Raji (cell line): ENCODE measurements around the gene CACNA1G.

Source experiments
- POLR2A ChIP-seq: IDR thresholded peaks from 2 replicates; pipeline ENCODE4 v1.6.1; 2011; ENCODE audit warnings: low read depth, low read length, control low read depth; ENCODE audit not compliant: insufficient read depth

CACNA1G gene

DNA sequence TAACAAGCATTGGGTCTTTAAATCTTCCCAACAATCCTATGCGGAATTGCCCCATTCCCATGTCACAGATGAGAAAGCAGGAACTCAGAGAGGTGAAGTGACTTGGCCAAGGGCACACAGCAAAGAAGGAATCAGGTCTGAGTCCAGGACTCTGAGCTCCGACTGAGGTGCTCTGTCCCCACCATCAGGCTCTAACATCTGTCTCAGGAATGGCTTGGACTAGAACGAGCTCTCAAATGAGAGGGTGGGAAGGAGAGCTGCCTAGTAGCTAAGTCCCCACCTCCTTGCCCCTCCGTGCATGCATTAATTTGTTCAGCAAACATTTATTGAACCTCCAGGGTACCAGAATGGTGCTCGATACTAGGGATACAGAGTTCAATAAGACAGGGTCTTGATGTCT is 100.8 kb downstream of the CACNA1G start:
- no peak for TF ChIP-seq POLR2A

DNA sequence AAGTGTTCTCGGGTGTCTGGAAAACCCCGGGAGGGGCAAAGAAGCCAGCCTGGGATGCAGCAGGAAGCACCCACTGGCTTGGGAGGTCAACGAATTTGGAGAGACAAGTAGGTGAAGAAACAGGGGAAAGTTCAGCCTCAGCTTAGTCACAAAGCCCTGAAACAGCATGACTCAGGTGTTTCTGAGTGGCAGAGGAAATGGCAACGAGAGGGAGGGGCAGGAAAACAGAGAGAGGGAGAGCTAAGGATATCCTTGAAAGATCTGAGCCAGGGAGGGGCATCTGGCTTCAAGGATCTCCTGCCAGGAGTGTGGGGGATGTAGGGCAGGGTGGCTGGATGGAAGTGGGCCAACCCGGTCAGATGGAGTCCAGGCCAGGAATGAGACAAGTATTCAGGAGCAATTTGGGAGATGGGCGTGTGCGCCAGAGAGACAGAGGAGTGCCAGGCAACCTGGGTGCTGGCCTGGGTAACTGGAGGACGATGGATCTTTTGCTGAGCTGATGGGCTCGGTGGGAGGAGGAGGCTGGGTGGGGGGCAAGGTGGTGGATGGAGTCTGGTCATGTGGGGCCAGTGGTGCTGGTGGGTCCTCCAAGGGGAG is 101.4 kb downstream of the CACNA1G start:
- TF ChIP-seq POLR2A: no peak

DNA sequence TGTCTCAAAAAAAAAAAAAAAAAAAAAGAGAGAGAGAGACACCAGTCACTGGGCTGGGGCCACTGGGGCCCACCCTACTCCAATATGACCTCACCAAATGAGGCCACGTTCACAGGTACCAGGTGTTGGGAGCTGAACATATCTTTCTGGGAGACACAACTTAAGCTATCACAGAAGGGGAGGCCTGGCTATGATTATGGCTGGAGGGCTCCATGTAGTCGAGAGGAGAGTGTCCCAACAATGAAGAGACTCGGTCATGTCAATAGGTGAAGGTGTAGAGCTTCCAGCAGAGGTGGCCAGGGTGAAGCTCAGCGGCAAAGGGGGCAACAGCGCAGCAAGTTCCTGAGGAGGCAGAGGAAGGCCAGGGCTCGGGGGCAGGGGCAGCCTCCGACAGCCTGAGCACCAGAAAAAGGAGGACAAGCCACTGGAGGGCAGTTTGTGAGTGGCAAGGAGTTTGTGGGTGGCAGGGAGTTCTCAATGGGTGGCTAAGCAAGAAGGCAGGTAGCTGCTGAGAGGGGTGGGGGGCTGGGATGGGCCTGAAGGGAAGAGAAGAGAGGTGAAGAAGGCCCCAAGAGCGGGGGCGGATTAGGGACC is 102.2 kb downstream of the CACNA1G start:
- TF ChIP-seq POLR2A: no peak

DNA sequence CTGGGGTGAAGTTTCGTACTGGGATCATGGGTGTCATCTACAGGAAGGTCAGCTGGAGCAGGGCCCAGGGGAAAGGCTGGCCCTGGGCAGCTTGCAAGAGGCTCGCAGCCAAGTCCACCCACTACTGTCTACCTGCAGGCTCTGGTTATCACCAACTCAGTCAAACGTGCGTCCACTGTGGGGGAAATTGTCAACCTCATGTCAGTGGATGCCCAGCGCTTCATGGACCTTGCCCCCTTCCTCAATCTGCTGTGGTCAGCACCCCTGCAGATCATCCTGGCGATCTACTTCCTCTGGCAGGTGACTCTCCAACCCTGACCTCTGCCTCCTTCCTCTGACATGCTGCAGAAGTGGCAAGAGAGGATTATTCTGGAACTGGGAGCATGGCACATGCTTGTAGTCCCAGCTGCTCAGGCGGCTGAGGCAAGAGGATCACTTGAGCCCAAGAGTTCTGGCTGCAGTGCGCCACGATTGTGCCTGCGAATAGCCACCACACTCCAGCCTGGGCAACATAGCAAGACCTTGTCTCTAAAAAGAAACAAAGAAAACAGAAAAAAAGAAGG is 103.4 kb downstream of the CACNA1G start:
- no peak for TF ChIP-seq POLR2A

DNA sequence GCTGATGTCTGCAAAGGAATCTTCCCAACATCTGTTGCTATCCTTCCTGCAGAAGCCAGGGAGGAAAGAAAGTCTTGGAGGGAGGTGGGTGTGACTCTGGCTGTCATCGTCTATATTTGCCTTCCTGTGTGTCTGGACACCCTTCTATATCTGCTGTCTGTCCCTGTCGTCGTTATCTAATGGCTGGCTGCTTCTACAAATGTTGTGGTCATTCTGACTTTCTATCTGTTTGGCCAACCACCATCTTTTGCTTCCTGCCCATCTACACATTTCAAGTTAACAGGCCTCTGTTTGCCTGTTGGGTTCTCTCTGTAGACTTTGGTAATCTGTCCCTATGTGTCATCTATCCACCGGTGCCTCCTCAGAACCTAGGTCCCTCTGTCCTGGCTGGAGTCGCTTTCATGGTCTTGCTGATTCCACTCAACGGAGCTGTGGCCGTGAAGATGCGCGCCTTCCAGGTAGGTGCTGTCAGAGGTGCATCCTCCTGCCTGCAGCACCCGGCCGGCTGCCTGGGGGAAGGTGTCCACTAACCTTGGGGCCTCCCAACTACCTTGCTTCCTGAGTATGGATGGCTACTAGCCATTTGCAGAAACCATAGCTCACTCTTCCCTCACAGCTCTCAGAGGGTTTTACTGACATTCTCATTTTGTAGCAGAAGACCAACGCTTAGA is 104.4 kb downstream of the CACNA1G start:
- no peak for TF ChIP-seq POLR2A

DNA sequence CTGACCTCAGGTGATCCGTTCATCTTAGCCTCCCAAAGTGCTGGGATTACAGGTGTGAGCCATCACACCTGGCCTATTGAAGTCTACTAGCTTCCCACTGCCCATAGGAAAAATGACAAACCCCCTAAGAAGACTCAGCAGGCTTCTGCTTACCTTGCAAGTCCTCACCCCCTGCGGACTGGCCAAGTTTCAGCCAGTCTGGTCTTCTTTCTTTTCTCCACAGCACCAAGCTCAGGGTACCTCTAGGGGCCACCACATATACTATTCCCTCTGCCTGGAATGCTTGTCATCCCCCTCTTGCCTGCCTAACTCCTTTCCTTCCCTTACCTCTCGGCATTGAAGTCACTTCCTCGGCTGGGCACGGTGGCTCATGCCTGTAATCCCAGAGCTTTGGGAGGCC is 105.3 kb downstream of the CACNA1G start:
- no peak for TF ChIP-seq POLR2A

DNA sequence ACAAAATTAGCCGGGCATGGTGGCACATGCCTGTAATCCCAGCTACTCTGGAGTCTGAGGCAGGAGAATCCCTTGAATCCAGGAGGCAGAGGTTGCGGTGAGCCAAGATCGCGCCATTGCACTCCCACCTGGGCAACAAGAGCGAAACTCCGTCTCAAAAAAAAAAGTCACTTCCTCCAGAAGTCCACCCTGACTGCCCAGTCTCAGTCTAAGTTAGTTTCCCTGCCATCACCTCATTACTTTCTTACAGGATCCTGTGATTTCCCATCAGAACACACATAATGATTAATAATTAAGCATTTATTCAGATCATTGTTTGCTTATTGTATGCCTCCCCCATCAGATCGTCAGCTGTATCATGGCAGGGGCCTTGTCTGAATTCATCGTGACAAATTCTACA is 105.8 kb downstream of the CACNA1G start:
- TF ChIP-seq POLR2A: no peak

DNA sequence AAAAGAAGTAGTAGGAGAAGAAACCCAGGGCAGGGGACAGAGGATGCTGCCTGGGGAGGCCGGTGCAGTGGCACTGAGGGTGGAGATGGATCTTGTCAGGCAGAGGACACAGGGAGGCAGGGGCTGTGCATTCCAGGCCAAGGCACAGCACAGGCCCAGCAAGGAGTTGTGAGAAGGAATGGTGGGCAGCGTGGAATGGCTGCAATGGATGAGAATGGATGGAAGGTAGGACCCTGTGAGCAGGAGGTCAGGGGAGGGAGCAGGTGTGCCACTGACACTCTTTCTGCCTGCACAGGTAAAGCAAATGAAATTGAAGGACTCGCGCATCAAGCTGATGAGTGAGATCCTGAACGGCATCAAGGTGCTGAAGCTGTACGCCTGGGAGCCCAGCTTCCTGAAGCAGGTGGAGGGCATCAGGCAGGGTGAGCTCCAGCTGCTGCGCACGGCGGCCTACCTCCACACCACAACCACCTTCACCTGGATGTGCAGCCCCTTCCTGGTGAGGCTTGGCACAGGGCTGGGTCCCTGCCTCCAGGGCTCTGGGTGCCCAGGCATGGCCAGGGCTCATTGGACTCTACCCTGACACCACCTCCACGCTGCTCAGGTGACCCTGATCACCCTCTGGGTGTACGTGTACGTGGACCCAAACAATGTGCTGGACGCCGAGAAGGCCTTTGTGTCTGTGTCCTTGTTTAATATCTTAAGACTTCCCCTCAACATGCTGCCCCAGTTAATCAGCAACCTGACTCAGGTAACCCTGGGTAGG is 106.9 kb downstream of the CACNA1G start:
- TF ChIP-seq POLR2A: no peak

DNA sequence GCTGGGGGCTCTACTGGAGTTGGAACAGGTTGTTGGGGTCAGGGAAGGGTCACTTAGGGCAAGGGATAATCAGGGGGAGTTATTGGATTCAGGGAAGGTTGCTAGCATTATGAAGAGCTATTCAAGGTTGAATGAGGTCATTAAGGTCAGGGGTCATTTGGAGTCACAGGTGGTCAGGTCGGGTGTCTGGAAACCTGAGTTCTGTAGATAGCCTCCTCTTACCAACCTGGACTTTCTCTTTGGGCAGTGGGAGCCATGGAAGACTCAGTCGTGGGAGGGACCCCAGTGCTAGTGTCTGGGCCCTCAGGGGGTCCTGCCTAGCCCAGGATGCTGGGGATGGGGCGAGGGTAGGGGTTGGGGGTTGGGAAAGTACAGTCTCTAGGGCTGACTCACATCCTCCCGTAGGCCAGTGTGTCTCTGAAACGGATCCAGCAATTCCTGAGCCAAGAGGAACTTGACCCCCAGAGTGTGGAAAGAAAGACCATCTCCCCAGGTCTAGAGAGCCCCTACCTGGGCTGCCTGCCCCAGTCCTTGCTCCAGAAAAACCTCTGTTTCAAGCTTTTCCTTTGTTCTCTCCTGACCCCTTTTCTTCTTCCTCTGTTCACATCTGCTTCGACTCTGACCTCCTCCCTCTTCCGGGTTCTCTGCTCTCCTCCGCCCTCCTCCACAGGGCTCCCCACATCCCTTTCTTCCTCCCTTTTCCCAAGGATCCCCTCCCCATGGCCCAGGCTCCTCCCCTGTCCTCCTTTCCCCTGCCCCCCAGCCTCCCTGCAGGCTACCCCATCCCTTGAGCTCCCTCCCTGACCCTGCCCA is 107.7 kb downstream of the CACNA1G start:
- TF ChIP-seq POLR2A: no peak

DNA sequence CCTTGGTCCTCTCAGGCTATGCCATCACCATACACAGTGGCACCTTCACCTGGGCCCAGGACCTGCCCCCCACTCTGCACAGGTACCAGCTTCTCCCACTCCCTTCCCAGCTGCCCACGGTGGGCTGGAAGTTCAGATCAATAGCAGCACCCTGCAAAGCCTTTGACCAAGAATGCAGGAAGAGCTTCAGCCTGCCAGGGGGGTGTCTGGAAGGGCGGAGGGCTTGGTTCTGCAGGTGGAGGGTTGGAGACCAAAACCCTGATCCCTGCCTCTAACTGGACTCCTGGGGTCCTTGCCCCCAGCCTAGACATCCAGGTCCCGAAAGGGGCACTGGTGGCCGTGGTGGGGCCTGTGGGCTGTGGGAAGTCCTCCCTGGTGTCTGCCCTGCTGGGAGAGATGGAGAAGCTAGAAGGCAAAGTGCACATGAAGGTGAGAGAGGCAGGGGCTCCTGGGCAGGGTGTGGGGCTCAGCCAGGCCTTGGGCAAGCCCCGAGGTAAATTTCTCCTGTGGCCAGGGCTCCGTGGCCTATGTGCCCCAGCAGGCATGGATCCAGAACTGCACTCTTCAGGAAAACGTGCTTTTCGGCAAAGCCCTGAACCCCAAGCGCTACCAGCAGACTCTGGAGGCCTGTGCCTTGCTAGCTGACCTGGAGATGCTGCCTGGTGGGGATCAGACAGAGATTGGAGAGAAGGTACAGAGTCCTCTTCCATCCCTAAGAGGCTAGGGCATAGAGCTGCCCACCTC is 108.5 kb downstream of the CACNA1G start:
- TF ChIP-seq POLR2A: no peak

DNA sequence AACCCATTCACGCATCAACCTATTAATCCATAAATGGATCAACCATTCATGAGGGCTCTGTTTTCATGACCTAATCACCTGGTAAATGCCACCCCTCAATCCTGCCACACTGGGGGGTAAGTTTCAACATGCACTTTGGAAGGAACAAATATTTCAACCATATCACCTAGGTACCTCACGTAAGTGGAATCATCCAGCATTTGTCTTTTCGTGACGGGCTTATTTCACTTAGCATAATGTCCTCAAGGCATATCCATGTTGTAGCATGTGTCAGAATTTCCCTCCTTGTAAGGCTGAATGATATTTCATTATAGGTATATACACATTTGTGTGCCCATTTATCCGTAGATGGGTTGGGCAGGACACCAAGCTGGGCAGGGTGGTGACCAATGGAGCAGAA is 111.6 kb downstream of the CACNA1G start:
- no peak for TF ChIP-seq POLR2A

DNA sequence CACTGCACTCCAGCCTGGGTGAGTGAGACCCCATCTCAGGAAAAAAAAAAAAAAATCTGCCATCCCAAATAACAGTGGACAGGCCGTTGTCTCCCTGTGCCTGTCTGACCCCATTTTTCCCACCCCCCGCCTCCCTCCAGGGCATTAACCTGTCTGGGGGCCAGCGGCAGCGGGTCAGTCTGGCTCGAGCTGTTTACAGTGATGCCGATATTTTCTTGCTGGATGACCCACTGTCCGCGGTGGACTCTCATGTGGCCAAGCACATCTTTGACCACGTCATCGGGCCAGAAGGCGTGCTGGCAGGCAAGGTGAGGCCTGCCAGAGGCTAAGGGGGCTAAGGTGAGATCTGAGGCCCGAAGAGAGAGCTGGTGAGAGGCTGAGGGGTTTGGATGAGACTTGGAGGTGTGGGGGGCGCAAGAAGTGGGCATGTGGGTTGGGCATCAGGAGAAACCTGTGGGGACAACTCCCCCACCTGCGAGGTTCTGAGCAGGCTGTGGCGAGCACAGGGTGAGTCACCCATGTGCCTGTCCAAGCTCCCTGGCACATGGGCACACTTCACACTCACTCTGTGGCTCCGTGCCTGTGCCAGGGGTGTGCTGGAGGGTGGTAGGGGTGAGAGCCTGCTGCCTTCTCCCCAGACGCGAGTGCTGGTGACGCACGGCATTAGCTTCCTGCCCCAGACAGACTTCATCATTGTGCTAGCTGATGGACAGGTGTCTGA is 112.5 kb downstream of the CACNA1G start:
- TF ChIP-seq POLR2A: no peak

DNA sequence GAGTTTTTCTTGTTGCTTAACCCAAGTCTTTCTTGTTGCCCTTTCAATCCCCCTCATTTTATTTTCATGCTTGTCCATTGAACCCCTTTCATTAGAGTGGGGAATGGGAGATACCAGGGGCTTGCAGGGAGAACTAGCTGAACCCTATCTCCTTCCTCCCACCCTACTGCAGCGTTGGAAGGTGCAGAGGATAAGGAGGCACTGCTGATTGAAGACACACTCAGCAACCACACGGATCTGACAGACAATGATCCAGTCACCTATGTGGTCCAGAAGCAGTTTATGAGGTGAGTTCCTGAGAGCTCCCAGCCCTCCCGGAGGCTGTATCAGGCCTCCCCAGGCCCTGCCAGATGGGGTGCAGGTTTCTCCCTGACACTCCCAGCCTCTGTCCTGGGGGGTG is 114.7 kb downstream of the CACNA1G start:
- no peak for TF ChIP-seq POLR2A

DNA sequence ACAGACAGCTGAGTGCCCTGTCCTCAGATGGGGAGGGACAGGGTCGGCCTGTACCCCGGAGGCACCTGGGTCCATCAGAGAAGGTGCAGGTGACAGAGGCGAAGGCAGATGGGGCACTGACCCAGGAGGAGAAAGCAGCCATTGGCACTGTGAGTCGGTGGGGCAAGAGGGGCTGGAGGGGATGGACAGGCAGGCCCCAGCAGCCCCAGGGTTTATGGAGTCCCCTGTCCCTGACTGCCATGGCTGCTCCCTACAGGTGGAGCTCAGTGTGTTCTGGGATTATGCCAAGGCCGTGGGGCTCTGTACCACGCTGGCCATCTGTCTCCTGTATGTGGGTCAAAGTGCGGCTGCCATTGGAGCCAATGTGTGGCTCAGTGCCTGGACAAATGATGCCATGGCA is 115.1 kb downstream of the CACNA1G start:
- no peak for TF ChIP-seq POLR2A
